T1000 (cell line): ENCODE results near the gene FBXO10.
"Not testable (repeated sequence)": the region's sequence is repeated elsewhere in the genome, so short reads cannot be mapped to it uniquely, and the experiment has no call there.

ENCODE experiments used
- DNase-seq: peaks from one replicate; lab custom pipeline; 2025; ENCODE audit warnings: mixed read lengths; lab: John Stamatoyannopoulos, UW

Gene FBXO10

DNA sequence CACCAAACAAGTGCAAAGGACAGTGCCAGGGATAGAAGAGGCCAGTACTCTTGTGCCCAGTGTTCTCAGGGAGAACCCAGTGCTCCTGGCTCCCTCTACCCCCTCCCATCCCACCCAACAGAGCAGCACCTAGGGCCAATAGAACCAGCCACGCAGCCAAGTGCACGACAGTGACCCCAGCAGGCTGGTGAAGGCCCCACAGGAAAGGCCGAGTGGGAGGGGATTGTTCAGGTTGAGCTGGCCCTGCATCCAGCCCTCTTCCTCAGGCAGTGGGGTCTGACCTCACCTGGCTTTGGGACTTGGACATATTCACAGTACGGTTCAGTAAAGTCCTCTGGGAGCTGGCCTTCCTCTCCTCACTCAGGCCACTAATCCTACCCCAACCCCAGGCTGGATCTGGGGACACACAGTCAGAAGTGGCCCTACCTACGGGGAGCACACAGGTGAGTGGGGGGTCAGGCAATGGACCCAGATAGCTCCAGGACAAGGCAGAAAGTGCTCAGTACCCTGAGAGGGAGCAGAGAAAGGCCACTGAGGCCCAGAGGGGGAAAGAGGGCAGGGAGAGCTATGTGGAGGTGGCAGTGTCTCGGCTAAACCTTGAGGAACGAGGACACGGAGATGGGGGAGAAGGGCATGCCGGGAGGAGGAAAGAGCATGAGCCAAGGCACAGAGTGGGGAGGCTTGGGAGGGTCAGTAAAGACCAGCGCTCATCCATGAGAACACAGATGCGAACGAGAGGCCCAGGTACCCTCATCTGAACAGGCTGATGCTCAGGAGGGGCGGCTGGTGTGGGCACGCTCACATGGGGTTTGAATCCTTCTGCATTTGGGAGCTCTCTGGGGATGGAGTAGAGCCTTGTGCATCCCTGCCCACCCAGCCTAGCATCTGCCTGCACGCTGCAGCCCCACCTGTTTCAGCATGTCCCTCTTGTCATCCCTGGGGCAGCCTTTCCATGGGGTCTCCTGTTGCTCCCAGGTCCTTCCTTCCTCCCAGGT lies 64.9 kb downstream of the FBXO10 start:
- DNase-seq, result no peak

DNA sequence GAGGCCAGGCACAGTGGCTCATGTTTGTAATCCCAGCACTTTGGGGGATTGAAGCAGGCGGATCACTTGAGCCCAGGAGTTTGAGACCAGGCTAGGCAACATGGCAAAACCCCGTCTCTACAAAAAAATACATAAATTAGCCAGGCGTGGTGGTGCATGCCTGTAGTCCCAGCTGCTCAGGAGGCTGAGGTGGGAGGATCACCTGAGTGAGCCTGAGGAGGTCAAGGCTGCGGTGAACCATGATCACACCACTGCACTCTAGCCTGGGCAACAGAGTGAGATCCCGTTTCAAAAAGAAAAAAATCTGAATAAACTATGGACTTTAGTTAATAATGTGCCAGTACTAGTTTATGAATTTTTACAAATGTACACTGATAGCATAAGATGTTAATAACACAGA lies 66.1 kb downstream of the FBXO10 start:
- DNase-seq, result not testable (repeated sequence)

DNA sequence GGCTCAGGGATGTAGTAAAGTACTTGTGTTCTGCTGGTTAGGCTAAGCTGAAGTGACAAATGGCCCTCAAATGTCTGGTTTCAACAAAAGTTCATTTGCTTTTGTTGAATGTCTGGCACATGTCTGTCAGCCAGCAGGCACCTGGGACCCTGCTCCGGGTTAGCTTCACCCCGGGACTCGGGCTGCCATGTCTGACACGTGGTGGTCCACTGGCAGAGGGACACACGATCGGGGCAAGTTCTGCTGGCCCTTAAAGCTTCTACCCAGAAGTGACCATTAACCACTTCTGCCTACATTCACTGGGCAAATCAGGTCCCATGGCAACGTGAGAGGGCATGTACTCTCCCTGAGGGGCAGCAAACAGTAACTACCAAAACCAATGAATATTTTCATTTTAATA lies 66.6 kb downstream of the FBXO10 start:
- DNase-seq, result no peak

DNA sequence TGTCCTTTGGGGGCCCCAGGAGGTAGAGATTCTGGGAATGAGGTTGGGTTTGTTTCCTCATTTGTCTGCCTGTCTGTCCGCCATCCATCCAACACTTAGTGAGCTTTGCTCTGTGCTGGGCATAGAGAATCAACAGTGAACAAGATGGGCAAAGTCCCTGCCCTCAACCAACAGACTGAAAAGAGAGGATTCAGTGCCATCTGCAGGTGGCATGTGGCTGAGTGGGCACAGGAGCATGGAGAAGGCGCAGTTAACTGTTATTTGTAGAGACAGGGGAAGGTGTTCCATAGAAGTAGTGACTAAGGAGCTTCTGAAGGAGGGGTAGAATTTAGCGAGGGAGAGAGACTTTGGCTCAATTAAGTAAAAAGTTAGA lies 67.4 kb downstream of the FBXO10 start:
- no peak for DNase-seq

DNA sequence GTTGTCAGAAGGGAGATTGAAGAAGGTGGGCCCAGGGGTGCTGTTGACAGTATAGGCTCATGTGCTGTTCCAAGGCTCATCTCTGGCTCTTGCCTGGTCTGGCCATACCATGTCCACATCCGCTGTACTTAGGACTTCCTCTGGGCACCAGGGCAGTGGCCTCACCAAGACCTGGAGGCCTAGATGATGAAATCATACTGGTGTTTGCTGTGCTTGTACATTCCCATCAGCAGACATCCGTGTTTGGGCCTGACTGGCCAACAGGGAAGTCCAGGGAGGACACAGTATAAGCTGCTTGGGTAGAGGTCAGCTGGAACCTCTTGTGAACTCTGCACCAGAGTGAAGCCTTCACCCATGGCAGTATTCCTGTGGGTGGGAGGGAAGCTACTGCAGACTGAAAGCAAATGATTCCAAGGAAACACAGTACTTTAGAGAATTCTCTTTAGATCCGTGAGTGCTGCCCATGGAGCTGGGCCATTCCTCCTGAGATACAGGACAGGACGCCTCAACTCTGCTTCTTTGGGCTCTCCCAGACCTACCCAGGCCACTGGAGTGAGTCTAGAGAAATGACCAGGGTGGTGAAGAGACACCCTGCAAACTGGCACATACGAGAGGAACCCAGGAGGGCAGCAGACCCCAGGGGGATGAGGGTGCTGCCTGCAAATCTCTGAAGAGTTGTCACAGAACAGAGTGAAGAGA lies 67.9 kb downstream of the FBXO10 start:
- DNase-seq, result no peak

DNA sequence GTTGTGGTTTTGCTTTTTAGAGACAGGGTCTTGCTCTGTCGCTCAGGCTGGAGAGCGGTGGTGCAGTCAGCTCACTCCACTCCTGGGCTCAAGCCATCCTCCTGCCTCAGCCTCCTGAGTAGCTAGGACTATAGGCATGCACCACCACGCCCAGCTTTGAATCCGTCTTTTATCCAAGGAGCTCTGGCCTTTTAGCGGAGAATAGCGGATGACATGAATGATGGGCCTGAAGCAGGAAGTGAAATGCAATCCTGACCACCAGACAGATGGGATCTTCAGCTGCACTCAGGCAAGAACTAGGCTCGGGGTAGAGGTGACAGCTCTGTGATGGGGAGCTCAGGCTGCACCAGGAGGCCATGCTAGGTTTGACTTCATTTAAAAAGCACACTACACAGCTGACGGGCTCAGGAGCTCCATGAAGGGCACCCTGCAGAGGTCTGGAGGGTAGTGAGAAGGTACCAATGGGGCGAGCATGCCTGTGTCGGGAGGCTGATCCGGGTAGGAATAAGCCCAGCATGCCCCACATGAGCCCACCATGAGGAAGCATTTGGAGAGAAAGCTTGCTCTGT lies 68.5 kb downstream of the FBXO10 start:
- no peak for DNase-seq

DNA sequence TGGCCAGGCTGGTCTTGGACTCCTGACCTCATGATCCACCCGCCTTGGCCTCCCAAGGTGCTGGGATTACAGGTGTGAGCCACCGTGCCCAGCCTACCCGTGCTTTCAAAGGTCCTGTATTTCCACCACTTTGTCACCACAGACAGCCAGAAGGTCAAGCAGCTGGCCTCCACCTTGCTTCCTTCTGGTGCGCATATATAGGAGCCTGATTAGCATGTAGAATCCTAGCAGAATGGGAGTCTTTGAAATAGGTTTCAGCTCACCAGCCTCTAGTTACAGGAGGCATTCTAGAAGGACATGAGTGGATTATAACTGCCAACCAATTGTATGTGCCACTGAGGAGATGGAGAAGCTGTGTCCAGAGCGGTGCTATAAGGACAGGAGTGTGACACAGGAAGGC lies 71.6 kb downstream of the FBXO10 start:
- no peak for DNase-seq

DNA sequence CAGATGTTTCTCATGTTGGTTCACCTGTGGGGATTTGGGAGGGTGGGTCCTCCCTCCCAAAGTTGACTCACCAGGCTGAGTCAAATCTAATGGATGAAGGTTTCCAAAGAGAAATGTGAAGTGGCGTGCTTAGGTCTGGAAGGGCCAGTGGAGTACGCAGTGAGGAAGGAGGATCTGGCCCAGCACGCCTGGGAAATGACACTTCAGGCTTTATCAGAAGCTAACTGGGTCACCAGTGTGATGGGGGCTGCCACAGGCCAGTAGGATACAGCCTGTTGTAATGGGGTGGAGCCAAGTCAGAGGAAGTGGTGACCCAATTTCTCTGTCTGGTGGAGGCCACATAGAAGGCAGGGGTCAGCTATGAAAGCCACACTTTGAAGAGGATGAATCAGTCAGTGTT lies 72.4 kb downstream of the FBXO10 start:
- no peak for DNase-seq

DNA sequence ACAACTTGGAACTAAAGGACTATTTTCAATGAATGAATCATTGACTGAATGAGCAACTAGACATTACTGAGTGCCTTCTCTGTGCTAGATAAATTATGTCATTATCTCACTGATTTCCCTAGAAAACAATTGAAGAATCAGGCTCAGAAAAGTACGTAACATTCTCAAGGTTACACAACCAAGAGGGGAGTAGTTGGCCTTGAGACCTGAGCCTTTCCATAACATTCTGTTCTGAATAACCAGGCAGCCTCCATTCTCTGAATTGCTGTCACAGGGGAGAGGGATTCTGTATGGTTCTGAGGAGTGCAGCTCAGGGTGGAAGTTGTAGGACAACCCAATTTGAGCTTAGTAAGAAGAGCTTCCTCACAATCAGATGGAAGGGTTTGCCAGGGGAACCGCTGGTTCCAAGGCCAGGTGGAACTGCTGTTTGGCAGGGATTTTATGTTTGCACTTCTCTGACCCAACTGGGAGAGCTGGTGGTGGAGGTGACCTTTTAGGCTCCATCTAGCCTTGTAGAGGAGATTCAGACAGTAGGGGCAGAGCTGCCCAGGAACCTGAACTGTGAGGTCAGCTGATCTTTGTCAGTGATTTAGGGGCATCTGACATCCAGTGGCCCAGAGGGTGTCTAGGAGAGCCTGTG lies 74.1 kb downstream of the FBXO10 start:
- no peak for DNase-seq

DNA sequence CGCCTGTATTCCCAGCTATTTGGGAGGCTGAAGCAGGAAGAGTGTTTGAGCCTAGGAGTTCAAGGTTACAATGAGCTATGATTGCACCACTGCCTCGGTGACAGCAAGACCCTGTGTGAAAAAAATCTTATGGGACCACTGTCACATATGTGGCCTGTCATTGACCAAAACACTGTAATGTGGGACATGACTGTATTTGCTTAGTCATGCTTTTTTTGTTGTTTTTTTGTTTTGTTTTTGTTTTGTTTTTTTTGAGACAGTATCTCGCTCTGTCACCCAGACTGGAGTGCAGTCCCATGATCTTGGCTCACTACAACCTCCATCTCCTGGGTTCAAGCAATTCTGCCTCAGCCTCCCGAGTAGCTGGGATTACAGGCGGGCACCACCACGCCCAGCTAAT lies 76.9 kb downstream of the FBXO10 start:
- no peak for DNase-seq

DNA sequence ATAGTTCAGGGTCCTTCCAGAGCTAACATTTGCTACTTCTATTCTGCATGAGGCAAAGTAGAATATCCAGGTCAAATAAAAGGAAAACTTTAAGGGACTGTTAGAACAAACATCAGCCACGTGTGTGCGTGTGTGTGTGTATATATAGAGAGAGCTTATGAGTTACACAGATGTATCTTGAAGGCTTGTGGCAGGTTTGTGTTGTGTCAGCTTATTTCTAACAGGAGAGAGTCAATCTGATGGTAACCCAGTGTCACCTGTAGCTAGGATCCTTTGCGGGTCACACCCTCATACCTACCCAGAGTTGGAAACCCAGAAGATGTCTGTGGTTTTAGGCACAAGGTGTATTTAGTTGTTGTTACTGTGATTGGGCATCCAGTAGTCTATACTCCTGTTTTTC lies 77.7 kb downstream of the FBXO10 start:
- DNase-seq, result no peak

DNA sequence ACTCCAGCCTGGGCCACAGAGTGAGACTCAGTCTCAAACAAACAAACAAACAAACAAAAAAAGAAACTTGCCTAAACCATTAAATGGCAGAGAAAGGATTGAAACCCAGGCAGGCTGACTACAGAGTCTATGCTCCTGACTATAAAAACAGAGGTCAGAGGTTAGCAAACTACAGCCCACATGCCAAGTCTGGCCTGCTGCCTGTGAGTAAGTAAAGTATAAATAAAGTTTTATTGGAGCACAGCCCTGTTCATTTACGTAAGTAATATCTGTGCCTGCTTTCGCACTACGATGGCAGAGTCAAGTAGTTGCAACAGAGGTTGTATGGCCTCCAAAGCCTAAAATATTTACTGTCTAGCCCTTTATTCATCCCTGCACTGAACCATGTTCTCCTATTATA lies 78.9 kb downstream of the FBXO10 start:
- DNase-seq, result no peak

DNA sequence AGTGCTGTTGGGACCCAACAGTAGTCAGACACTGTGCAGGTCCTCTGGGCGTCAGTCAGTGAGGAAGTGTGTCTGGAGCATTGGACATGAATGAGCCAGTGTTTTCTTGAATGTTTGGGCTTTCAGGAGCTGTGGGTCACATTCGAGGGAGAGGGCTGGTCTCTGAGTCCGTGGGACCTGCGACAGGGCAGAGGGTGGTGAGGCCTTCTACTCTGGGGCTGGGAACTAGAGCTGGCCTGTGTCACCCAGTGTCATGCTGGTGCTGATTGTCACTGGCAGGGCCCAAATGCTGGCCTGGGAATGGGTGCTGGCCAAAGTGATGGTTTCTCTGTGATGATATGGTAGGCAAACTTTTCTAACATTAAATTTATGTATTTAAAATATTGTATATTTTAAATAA lies 80.2 kb downstream of the FBXO10 start:
- no peak for DNase-seq

DNA sequence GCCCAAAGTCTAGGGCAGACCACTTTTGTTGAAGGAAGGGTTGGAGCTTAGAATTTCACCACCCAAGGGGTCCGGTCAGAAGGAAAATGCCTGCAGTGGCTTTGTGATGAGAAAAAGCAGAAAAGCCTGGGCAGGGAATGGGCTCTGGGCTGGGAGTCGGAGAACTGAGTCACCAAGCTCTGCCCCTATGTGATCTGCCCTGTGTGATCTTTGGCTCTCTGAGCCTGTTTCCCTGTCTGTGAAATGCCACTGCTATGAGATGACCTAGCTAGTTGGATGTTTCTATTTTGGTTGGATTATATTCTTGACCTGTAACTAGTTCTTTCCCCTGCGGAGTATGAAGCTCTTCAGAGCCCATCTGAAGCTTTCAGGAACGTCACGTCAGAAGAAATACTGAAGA lies 80.6 kb downstream of the FBXO10 start:
- no peak for DNase-seq

DNA sequence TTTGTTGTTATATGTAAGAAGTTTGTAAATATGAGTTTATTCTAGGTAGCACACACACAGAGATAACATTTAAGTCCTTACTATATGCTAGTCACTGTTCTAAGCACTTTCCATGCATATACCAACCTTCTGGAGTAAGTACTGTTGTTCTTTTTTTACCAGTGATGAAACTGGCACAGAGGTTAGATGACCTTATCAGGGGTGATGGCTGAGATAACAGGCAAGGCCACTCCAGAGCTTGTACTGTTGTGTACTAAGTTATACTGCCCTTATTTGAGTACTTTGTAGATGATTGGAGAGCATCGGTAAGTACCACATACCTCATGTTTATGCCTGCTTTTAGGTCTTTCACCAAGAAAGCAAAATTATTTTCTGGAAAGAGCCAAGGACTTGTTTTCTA lies 84.2 kb downstream of the FBXO10 start:
- DNase-seq, result no peak

DNA sequence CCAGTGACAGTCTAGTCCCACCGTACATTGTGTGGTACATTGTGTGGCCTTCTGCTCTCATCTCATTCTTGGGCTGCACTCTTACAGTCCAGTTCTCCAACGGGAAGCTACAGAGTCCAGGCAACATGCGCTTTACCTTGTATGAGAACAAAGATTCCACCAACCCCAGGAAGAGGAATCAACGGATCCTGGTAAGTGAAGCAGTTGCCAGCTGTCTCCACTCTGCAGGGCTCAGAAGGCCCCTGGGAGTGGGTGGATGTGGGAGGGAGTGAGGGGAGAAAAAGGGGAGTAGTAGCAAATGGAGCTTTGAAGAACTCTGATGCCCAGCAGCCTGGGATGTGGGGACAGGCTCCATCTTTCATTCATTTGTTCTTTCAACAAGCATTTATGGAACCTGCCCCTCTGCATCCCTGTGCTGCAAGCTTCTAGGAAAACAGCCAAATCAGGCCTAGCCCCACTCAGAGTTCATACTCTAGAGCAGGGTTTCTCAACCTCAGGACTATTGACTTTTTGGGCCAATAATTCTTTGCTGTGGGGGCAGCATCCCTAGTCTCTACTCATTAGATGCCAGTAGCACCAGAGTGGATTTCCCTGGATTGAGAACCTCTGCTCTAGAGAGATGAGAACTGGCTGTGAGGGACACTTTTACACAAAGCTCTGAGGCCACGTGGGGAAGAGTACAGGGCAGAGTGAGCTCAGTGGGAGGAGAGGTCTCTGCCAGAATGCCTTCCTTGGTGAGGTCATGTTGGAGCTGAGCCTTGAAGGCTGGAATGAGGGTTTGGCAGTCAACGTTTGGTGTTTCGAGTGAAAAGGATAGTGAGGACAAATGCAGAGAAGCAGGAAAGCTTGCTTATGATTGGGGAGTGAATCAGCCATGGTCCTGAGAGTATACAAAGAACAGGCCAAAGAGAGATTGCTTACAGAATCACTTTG lies 89.3 kb downstream of the FBXO10 start:
- DNase-seq, result no peak

DNA sequence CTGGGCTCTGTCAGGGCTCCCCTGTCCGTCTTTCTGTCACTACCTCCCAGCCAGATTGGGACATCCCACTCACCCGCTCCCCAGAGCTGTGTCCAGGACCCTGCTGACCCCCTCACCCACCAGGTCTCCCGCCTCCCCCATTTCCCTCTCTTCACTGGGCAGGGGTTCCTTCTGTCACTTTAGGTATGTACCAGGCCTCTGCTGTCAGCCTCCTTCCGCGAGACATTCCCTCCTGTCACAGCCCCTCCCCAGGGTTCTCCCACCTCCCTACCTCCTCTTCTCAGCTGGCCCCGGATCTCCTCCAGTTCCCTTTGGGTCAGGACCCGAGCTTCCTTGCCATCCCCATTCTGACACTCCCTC lies 89.9 kb downstream of the FBXO10 start:
- no peak for DNase-seq

DNA sequence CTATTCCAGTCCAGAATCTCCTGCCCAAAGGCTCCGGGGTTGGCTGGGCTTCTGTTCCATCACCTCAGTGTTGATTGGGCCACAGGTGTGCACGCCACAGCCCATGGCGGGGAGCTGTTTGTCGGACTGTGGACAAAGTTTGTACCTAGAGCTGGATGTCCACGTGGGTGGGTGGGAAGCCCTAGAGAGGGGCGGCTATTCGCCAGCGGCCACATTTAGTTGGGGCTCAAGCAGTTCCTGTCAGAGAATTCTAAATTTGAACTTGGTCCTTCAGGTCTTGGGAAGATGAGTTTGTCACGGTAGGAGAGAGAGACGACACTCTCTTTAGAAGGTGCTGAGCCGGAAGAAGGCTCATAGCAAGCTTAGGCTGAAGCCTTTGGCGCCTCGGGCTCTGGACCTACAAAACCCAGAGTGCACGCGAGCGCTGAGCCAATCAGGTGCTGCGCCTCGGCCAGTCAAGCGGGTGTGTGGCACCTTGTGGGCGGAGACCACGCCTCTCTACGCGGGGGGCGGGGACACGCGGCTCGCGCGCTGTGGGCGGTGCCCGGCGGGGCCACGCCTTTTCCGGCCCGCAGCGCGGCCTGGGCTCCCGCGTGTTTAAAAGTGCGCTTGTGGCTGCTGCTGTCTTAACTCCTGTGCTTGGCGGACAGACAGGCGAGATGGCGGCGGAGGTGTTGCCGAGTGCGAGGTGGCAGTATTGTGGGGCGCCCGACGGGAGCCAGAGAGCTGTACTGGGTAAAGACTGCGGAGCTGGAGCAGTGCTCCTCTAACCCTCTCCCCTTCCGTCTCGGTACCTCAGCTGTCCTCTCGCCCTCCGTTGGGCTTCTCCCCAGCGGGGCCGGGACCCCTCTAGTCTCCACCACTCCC lies 90.6 kb downstream of the FBXO10 start, which contains the start of gene POLR1E:
Gene POLR1E (plus strand): TSS at position 560 of the 867 bp plus-strand sequence. CDS start 100 bp downstream, at position 660.
- peak; percentile 86 for DNase-seq

DNA sequence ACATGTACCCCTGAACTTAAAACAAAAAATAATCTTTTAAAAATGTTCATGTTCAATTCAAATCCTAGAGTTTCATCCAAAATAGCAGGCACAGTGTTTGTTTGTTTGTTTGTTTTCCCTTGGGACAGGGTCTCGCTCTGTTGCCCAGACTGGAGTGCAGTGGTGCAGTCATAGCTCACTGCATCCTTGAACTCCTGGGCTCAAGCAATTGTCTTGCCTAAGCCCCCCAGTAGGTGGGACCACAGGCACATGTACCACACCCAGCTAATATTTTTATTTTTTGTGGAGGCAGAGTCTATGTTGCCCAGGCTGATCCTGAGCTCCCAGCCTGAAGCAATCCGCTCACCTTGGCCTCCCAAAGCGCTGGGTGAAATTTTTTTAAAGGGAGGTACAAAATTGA lies 95.4 kb downstream of the FBXO10 start:
- DNase-seq, result no peak

DNA sequence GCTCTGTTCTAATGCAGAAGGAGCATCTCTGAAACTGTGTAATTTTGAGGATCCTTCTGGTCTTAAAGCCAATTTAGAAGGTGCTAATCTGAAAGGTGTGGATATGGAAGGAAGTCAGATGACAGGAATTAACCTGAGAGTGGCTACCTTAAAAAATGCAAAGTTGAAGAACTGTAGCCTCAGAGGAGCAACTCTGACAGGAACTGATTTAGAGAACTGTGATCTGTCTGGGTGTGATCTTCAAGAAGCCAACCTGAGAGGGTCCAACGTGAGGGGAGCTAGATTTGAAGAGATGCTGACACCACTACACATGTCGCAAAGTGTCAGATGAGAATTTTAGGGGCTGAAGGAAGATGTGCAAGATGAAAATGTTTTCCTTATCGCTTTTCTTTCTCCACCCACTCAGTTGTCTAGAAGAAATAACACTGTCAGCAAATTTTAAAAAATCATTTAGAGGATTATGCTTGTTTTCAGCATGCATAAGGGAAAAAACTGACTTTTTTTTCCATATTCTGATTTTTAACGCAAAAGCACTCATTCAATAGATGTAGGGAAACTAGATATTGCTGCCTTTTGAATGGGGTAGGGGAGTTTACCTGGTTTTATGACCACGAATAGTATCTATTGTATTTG lies 98.1 kb downstream of the FBXO10 start:
- not testable (repeated sequence) for DNase-seq
